Urothelium cell line (cell line): ENCODE results near the gene TMX4.

Source experiments
- DNase-seq: peaks from one replicate; pipeline ENCODE4 v3.0.0; 2011; ENCODE audit warnings: low spot score, mixed read lengths
- FAIRE-seq: peaks from 2 replicates; lab custom pipeline; 2011; peaks lifted over from hg19 to GRCh38; lab: Jason Lieb, UNC

Gene TMX4

DNA sequence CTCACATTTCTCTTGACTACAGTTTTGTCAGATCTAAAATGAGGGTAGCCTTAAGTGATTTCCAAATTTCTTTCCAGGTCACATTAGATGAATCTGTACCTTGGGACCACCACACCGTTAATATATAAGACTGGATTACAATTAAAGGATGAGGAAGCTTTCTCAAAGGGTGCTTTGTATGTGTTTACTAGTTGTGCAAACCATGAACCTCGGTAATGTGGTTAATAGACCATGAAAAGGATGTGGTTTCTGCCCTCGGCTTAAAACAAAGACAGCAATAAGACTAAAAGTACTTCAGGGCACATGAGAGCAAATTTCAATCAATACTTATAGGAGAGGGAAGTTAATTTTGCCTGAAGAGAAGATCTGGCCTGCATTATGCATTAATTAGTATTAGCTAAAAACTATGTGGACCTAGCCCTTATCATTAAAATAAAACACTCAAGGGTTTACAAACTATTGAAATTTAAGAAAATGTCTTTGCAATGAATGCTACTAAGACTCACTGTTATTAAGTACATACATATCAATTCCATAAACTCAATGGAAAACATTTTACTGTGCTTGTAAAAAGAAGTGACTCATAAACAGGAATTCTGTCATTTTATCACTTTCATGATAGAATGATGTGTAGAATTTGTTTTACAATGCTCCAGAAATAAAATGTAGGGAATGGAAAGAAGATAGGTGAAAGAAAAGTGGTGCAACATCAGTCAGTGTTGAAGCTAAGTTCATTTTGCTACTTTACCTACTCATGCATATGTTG, 936 bp upstream of the TMX4 start:
- FAIRE-seq, result no peak
- no peak for DNase-seq

DNA sequence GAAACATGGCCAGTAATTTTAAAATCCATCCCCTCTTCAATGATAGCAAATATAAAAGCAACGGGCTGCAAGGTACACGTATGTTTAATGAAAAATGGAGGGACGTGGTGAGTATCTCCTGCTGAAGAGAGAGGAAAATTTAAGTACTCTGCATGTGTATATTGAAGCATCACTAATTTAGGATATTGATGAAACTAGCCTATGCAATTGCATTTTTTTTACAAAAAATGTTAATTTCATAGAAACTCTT, 362 bp upstream of the TMX4 start:
- FAIRE-seq, result no peak

GRCh38 chr20:8018958-8019245, 659 bp downstream of the TMX4 start:
- peak; percentile 17 for FAIRE-seq
- peak; percentile 86 for DNase-seq

More for the DNA sequence above, 362 bp upstream of the TMX4 start:
- DNase-seq, result no peak

DNA sequence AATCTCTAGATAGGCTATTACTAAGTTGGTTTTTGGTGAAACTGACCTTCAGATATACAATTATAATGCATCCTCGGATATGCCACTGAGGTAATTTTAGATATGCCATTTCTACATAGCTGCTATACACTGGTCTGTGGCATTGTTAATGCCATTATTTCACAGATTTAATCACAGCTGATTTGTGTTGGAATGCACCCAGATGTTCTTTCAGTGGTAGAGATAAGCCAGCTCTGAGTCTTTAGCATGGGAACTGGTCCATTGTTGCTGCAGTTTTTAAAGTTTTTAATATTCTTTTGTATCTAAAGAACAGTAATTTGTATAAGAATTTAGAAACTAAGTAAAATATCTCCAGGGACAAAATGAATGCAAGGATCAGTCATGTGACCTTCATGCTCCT, 6.8 kb downstream of the TMX4 start:
- FAIRE-seq (no peak), DNase-seq (no peak)

- FAIRE-seq, result no peak
- DNase-seq, result no peak
Observed at GRCh38 chr20:8008733-8009132, 10.8 kb downstream of the TMX4 start.

DNA sequence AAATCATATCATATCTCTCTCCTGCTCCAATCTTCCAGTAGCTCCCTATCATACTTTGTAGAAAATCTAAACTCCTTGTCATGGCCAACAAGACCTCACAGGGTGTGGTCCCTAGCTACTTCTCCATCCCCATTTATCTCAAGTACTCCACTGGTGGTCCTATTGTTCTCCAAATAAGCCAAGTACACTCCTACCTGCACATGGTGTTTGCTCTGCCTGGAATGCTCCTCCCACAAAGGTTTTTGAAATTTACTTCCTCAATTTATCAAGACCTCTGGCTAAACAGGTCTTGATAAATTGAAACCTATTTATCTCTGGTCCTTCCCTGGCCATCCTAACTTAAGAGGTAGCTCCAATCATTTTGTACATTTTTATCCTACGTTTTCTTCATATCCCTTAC, 12.1 kb downstream of the TMX4 start:
- DNase-seq, result no peak
- FAIRE-seq, result no peak

GRCh38 chr20:8005575-8006366, 13.8 kb downstream of the TMX4 start:
- no peak for FAIRE-seq
- DNase-seq, result no peak

DNA sequence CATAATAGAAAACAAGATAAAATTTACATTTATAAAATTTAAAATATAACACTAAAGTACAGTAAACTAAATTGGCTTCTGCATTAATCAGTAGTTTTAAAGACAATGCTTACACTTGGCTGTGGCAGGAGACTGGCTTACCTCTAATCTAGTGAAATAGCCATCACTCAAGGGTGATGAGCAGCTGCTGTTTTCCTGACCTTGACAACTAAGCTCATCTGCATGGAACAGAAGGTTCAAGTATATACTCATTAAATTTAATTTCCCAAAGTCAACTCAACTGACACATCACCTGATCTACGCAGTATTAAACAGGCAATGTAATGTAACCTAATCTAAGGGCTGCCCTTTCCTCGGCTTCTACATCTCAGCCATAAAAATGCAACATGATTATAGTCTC, 14.5 kb downstream of the TMX4 start:
- FAIRE-seq (no peak), DNase-seq (no peak)

DNA sequence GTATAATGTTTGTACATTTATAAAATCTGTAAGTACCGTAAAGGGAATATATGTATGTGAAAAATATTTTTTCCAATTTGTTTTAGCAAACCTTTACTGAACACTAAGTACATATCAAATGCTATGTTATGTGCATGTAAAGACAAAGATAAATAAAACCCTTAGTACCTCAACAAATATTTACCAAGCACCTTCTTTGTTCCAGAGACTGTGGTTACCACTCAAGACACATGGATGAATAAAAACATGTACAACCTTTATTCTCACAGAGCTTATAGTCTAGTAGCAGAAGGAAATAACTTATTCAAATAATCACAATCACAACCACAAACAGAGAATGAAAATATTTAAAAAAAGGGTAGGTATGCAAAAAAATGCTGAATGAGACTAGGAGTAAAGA, 17.5 kb downstream of the TMX4 start:
- DNase-seq (no peak), FAIRE-seq (no peak)

DNA sequence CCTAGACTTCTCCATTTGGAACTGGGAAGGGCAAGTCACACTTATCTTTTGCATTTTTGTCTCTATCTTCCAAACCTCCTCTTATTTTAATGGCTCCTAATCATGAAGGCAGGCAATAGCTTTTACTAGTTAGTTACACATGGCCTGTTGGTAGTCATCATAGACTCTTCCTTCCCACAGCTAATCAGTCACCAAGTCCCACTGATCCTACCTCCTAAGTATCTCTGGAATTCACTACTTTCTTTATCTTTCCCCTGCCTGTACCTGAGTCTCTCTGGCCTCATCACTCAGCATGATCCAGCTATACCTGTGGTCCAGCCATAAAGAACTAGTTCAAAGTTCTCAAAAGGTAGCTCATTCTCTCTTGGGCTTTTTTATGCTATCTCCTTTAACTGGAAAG, 18.8 kb downstream of the TMX4 start:
- FAIRE-seq (no peak), DNase-seq (no peak)

DNA sequence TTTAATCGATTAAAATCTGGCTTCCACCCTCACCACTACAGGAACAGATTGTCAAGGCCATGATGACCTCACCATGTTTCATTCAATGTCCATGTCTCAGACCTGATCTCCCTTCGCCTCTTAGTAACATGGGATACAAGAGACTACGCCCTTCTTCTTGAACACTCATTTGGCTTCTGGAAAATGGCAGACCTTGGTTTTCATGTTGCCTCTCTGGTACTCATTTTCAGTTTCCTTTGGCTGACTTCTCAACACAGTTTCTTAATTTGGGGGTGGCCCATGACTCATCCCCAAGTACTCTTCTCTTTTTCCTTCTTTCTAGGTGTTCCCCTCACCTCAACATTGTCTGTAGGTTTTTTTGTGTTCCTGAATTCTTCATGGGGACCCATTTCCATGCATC, 22.7 kb downstream of the TMX4 start:
- no peak for FAIRE-seq

GRCh38 chr20:7994809-7995208, 24.8 kb downstream of the TMX4 start:
- FAIRE-seq, result no peak
- no peak for DNase-seq

More for the DNA sequence above, 22.7 kb downstream of the TMX4 start:
- no peak for DNase-seq

- no peak for FAIRE-seq
Observed at GRCh38 chr20:7993703-7994102, 25.9 kb downstream of the TMX4 start.

DNA sequence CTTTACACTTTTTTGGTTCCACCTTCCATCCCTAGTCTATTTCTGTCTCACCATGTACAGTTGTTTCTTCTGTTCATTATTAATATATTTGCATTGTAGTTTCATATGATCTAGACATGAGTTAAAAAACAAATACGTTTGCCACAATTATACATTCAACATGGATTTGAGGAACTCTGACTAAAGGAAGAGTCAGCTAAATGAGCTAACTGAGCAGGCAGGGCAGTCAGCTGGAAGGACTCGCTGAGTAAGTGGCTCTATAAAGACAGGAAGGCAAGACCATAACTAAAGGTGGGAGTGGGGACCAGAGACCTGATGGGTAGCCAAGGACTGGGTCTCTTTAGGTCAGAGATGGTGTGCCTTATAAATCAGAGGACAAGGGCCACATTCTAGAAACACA, 26.3 kb downstream of the TMX4 start:
- FAIRE-seq (no peak), DNase-seq (no peak)

More at GRCh38 chr20:7993703-7994102, 25.9 kb downstream of the TMX4 start:
- DNase-seq, result no peak

- FAIRE-seq (no peak), DNase-seq (no peak)
Observed at GRCh38 chr20:7990385-7990784, 29.2 kb downstream of the TMX4 start.

GRCh38 chr20:7989379-7989778, 30.2 kb downstream of the TMX4 start:
- DNase-seq (no peak), FAIRE-seq (no peak)

DNA sequence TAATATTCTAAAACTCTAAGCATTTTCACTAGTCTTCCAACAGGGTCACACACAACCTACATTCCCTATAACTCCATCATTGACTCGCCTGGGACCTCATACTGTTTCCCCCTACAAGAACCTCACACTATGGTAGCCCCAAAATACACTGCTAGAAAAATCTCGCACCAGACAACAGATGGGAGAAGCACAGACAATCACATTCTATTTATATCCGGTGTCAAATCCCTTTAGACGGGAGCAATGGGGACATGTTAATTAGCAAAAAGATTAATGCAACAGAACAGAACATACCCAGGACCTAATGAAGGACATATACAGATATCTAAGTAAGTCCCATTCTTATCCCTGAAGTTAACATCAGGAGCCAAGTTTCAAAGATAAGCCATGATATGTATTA, 33.6 kb downstream of the TMX4 start:
- DNase-seq (no peak), FAIRE-seq (no peak)

- no peak for FAIRE-seq
- no peak for DNase-seq
Observed at GRCh38 chr20:7984192-7984591, 35.4 kb downstream of the TMX4 start.

GRCh38 chr20:7981374-7981773, 38.2 kb downstream of the TMX4 start:
- FAIRE-seq (no peak), DNase-seq (no peak)

- FAIRE-seq (no peak), DNase-seq (peak; percentile 60)
Observed at GRCh38 chr20:7980332-7981046, 39.1 kb downstream of the TMX4 start.

- no peak for DNase-seq
- FAIRE-seq, result no peak
Observed at GRCh38 chr20:7977709-7978108, 41.9 kb downstream of the TMX4 start.

GRCh38 chr20:7975851-7976414, 43.6 kb downstream of the TMX4 start:
- DNase-seq, result no peak
- FAIRE-seq, result no peak
